ENCODE measurements around the gene KIF16B. TPM values are rescaled to one million over a fixed set of nuclear protein-coding genes. Genes with fewer than 3 reads are reported as not detected.

KIF16B gene
- total RNA-seq, 1 experiment from 2014 or later = 16.6 TPM

- no peaks in the 10 kb centered on the region for H3K4me1 ChIP-seq (ENCODE audit: control insufficient read depth, insufficient read depth, low read length)
- H3K9me3 ChIP-seq (ENCODE audit: control insufficient read depth, insufficient read depth, low read depth, low read length) = no peaks in the 10 kb centered on the region; the same call in 1 of the 2 replicates
- no peak for ATAC-seq
- no peak overlapping the region for H3K4me3 ChIP-seq (ENCODE audit: low read depth in 2 of 2, low read length in 2 of 2)
- in situ Hi-C loops (cut with HindIII; ENCODE audit: low pct_unique_long_range_greater_than_20kb, low sequenced_read_pairs) = no loop called here
- no peaks in the 10 kb centered on the region for H3K36me3 ChIP-seq (ENCODE audit: control insufficient read depth, insufficient read depth, low read length)
- H3K27me3 ChIP-seq (ENCODE audit: control insufficient read depth, insufficient read depth, low read length) = no peaks in the 10 kb centered on the region; the same call in 1 of the 2 replicates
- BruUV-seq (replicated peaks) = no TSS peak
- no peak for TF ChIP-seq CTCF (IDR thresholded peaks at IDR 0.05)
- no peak for TF ChIP-seq POLR2AphosphoS5 (IDR thresholded peaks at IDR 0.05; ENCODE audit: low read depth, low read length)
- no peak for TF ChIP-seq TCF7L2 (IDR thresholded peaks at IDR 0.05; ENCODE audit: low read depth, low read length)
- TF ChIP-seq SIN3A (IDR thresholded peaks at IDR 0.05; ENCODE audit: borderline replicate concordance, insufficient read depth, low read depth, low read length) = no peak
- TF ChIP-seq REST (IDR thresholded peaks at IDR 0.05; ENCODE audit: insufficient read depth in 1 of 2, low read depth in 2 of 2, low read length in 1 of 2) = no peak
- intact Hi-C loops (cut with micrococcal nuclease; ENCODE audit: unreplicated experiment) = no loop called here
- no peak for DNase-seq (ENCODE audit: low read depth, low spot score)
- CTCF ChIA-PET = no interaction called here
- H3K27ac ChIP-seq (ENCODE audit: low read length) = no peak overlapping the region
- POLR2A ChIA-PET = no interaction called here
These were observed 328.4 kb downstream of the KIF16B start for GRCh38 chr20:16244892-16245291.

GRCh38 chr20:16243470-16243869 is 329.8 kb downstream of the KIF16B start:
- ATAC-seq = no peak; the same call in 1 of the 2 replicates
- intact Hi-C loops (cut with micrococcal nuclease; ENCODE audit: unreplicated experiment) = no loop called here

More at GRCh38 chr20:16243470-16243869, 329.8 kb downstream of the KIF16B start:
- Histone ChIP-seq H3K27ac (ENCODE audit: low read length) (no peak overlapping the region), H3K4me1 (ENCODE audit: control insufficient read depth, insufficient read depth, low read length) (no peaks in the 10 kb centered on the region), H3K27me3 (ENCODE audit: control insufficient read depth, insufficient read depth, low read length) (no peaks in the 10 kb centered on the region; the same call in 1 of the 2 replicates), H3K36me3 (ENCODE audit: control insufficient read depth, insufficient read depth, low read length) (no peaks in the 10 kb centered on the region), H3K4me3 (ENCODE audit: low read depth in 2 of 2, low read length in 2 of 2) (no peak overlapping the region), H3K9me3 (ENCODE audit: control insufficient read depth, insufficient read depth, low read depth, low read length) (no peaks in the 10 kb centered on the region; the same call in 1 of the 2 replicates)
- TF ChIP-seq POLR2AphosphoS5 (IDR thresholded peaks at IDR 0.05; ENCODE audit: low read depth, low read length) (no peak), REST (IDR thresholded peaks at IDR 0.05; ENCODE audit: insufficient read depth in 1 of 2, low read depth in 2 of 2, low read length in 1 of 2) (no peak), TCF7L2 (IDR thresholded peaks at IDR 0.05; ENCODE audit: low read depth, low read length) (no peak), CTCF (IDR thresholded peaks at IDR 0.05) (no peak), SIN3A (IDR thresholded peaks at IDR 0.05; ENCODE audit: borderline replicate concordance, insufficient read depth, low read depth, low read length) (no peak)
- CTCF ChIA-PET = no interaction called here
- POLR2A ChIA-PET = interaction anchor here (0.6 kb wide), 1 partner anchor 1681 kb away, joined by 3 read pairs; no protein-coding TSS in a partner anchor
- no TSS peak for BruUV-seq (replicated peaks)
- no peak for DNase-seq (ENCODE audit: low read depth, low spot score)
- in situ Hi-C loops (cut with HindIII; ENCODE audit: low pct_unique_long_range_greater_than_20kb, low sequenced_read_pairs) = no loop called here
